ENCODE data around the gene TAAR5.
"Not testable (repeated sequence)": the region's sequence is repeated elsewhere in the genome, so short reads cannot be mapped to it uniquely, and the experiment has no call there.

TAAR5 gene

GRCh38 chr6:132589454-132589853 is at the start of gene TAAR5:
Gene TAAR5 (minus strand): TSS chr6:132589741. CDS start chr6:132589686, 55 bp downstream.
- no peak for DNase-seq (ENCODE audit: low read depth in 2 of 3, low spot score in 2 of 3)

GRCh38 chr6:132637135-132637534 is 47.6 kb upstream of the TAAR5 start:
- DNase-seq (ENCODE audit: low read depth in 2 of 3, low spot score in 2 of 3), result not testable (repeated sequence)

GRCh38 chr6:132635906-132636305 is 46.4 kb upstream of the TAAR5 start:
- not testable (repeated sequence) for DNase-seq (ENCODE audit: low read depth in 2 of 3, low spot score in 2 of 3)

GRCh38 chr6:132635288-132635687 is 45.7 kb upstream of the TAAR5 start:
- not testable (repeated sequence) for DNase-seq (ENCODE audit: low read depth in 2 of 3, low spot score in 2 of 3)

- DNase-seq (ENCODE audit: low read depth in 2 of 3, low spot score in 2 of 3), result no peak
Measured at GRCh38 chr6:132634796-132635195, 45.3 kb upstream of the TAAR5 start.

GRCh38 chr6:132633362-132633761 is 43.8 kb upstream of the TAAR5 start:
- DNase-seq (ENCODE audit: low read depth in 2 of 3, low spot score in 2 of 3), result no peak

- DNase-seq (ENCODE audit: low read depth in 2 of 3, low spot score in 2 of 3), result no peak
Measured at GRCh38 chr6:132624175-132624574, 34.6 kb upstream of the TAAR5 start, which contains the start of gene TAAR2. Gene TAAR2 (minus strand): TSS chr6:132624275. CDS start chr6:132624275, 0 bp downstream.

- no peak for DNase-seq (ENCODE audit: low read depth in 2 of 3, low spot score in 2 of 3)
Measured at GRCh38 chr6:132623106-132623845, 33.7 kb upstream of the TAAR5 start.

- no peak for DNase-seq (ENCODE audit: low read depth in 2 of 3, low spot score in 2 of 3)
Measured at GRCh38 chr6:132616677-132617076, 27.1 kb upstream of the TAAR5 start.

GRCh38 chr6:132614554-132614953 is 25.0 kb upstream of the TAAR5 start:
- no peak for DNase-seq (ENCODE audit: low read depth in 2 of 3, low spot score in 2 of 3)

GRCh38 chr6:132612449-132613108 is 23.0 kb upstream of the TAAR5 start:
- DNase-seq (ENCODE audit: low read depth in 2 of 3, low spot score in 2 of 3), result no peak

GRCh38 chr6:132611616-132612015 is 22.1 kb upstream of the TAAR5 start:
- no peak for DNase-seq (ENCODE audit: low read depth in 2 of 3, low spot score in 2 of 3)

GRCh38 chr6:132607544-132608233 is 18.1 kb upstream of the TAAR5 start:
- DNase-seq (ENCODE audit: low read depth in 2 of 3, low spot score in 2 of 3), result no peak

GRCh38 chr6:132604635-132605152 is 15.2 kb upstream of the TAAR5 start:
- DNase-seq (ENCODE audit: low read depth in 2 of 3, low spot score in 2 of 3), result no peak

GRCh38 chr6:132600900-132601299 is 11.4 kb upstream of the TAAR5 start:
- not testable (repeated sequence) for DNase-seq (ENCODE audit: low read depth in 2 of 3, low spot score in 2 of 3)

- no peak for DNase-seq (ENCODE audit: low read depth in 2 of 3, low spot score in 2 of 3)
Measured at GRCh38 chr6:132598473-132598872, 8.9 kb upstream of the TAAR5 start.

GRCh38 chr6:132596201-132596600 is 6.7 kb upstream of the TAAR5 start:
- no peak for DNase-seq (ENCODE audit: low read depth in 2 of 3, low spot score in 2 of 3)

- no peak for DNase-seq (ENCODE audit: low read depth in 2 of 3, low spot score in 2 of 3)
Measured at GRCh38 chr6:132592855-132593254, 3.3 kb upstream of the TAAR5 start.

- DNase-seq (ENCODE audit: low read depth in 2 of 3, low spot score in 2 of 3), result no peak
Measured at GRCh38 chr6:132590362-132590761, 821 bp upstream of the TAAR5 start.

- no peak for DNase-seq (ENCODE audit: low read depth in 2 of 3, low spot score in 2 of 3)
Measured at GRCh38 chr6:132587424-132587823, 2.1 kb downstream of the TAAR5 start.

GRCh38 chr6:132584698-132585097 is 4.8 kb downstream of the TAAR5 start:
- DNase-seq (ENCODE audit: low read depth in 2 of 3, low spot score in 2 of 3), result no peak

- DNase-seq (ENCODE audit: low read depth in 2 of 3, low spot score in 2 of 3), result no peak
Measured at GRCh38 chr6:132571774-132572173, 17.8 kb downstream of the TAAR5 start.

Measured in activated CD8-positive, alpha-beta memory T cell treated with anti-CD3 and anti-CD28 coated beads for 48 hours (primary cell).